Stimulated activated CD4-positive, alpha-beta T cell treated with anti-CD3 and anti-CD28 coated beads, Interleukin-2, amount 100 ng/mL, for 48 hours (primary cell): ENCODE results near the gene STMN3.
"Not testable (repeated sequence)": the region's sequence is repeated elsewhere in the genome, so short reads cannot be mapped to it uniquely, and the experiment has no call there.

Experiments used
- DNase-seq, 2 donors: peaks; one replicate each; pipeline ENCODE4 v3.0.0-alpha.2; 2020

STMN3 gene

DNA sequence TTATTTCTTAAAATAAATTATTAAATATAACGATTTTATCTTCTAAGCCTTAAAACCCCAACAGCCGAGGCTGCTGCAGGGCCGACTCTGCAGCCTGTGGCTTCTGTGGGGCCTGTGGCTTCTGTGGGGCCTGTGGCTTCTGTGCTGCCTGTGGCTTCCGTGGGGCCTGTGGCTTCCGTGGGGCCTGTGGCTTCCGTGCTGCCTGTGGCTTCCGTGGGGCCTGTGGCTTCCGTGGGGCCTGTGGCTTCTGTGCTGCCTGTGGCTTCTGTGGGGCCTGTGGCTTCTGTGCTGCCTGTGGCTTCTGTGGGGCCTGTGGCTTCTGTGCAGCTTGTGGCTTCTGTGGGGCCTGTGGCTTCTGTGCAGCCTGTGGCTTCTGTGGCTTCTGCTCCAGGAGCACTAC is 51.5 kb downstream of the STMN3 start:
- DNase-seq: not testable (repeated sequence)

DNA sequence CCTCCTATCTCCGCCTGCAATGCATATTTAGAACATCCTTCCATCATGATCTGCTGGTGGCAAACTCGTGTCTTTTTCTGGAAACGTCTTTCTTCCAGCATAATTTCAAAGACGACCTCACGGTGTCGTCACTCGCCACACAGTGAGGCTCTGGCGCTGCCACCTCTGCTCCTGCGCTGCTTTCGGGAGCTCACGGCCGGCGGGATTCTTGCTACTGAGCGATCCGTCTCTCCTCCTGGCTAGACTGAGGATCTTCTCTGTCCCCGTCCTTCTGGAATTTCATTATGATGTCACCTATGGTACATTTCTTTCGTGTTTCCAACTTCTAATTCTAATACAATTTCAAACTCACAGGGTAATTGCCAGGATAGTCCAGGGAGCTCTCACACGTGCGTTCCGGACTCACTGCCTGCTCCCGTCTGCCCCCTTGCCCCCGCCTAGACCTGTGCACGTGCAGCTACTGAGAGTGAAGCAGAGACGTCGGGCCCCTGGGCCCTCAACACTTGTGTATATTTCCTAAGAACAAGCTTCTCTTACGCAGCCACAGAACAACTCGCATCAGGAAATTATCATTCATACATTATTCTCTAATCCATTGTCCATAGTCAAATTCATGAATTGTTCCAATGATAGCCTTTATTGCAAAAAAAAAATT is 53.7 kb downstream of the STMN3 start:
- no peak for DNase-seq

DNA sequence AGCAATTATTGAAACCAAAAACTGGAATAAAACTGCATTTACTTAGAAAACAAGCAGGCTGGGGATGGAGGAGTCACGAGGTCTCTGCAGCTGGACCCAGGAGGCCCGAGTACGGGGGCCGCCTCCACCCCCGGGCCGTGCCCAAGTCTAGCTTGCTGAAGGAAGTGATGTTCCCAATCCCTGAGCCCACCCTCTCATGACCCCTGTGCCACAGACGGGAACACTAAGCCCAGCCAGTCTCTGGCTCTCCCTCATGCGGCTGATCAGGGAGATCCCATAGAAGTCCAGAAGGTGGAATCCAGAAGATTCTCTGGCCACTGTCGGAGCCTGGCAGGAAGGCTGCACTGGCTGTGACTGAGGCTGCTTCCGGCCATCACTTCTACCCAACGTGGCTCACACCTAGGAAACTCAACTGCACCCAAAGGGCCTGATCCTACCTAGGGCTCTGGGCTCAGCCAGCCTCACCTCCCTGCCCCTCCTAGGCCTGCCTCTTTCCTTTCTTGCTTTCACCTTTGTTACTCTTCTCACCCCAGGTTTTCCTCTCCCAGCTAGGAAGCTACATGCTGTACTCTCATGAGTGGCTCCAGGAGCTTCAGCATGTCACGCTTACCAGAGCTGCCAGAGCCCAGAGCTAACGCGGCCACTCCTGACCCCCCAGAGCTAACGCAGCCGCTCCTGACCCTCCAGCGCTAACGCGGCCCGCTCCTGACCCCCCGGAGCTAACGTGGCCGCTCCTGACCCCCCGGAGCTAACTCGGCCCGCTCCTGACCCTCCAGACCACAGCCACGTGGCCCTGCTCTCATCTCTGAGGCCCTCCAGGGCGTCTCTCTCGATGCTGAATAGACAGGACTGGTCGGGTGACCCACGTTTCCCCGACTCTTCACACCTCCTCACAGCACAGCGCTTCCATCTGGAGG is 54.5 kb downstream of the STMN3 start:
- DNase-seq: no peak

DNA sequence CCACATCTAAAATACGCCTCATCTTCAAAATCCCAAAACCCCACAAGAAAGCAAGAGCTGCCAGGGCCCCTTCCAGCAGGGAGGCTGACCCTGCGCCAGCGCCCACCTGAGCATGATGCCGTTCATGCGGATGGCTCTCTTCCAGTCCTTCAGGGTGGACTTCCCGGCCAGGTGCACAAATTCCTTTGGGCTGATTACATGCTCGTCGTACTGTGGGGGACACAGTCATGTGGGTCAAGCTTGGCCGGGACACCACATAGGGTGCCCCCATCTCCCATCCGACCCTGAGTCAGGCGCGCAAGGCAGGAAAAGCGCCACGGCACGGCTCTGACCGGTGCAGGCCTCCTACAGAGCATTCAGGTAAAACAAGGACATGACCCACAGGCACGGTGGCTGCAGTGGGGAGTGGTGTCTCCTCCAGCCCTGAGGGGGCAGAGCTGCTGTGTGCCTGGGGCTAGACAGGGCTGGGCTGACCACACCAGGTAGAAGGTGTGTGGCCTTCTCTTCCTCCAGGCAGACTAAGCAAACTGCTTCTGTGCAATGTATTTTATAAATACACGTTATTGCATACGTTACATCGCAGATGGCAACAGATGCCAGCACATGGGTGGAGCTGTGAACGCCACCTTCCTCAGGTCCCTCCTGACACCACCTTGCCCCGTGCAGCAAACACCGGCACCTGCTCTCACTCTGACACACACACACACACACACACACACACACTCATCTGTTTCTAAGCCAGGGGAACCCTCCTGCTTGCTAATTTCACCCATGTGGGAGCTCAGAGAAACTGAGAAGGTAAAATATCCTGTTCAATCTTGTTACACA is 55.4 kb downstream of the STMN3 start:
- DNase-seq: no peak

DNA sequence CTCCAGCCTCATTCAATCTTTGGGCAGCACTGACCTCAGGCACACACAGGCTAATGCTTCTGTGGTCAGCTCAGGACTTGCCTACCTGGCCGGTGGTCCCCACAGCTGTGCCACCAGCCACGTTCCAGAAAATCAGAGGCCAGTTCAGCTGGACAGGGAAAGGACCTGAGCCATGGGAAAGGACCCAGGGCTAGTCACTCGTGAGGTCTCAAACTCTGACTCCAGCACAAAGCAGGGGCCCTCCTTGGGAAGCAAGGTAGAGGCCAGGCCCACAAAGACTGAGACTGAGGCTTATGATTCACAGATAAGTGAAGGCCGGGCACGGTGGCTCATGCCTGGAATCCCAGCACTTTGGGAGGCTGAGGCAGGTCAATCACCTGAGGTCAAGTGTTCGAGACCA is 56.8 kb downstream of the STMN3 start:
- DNase-seq: no peak

DNA sequence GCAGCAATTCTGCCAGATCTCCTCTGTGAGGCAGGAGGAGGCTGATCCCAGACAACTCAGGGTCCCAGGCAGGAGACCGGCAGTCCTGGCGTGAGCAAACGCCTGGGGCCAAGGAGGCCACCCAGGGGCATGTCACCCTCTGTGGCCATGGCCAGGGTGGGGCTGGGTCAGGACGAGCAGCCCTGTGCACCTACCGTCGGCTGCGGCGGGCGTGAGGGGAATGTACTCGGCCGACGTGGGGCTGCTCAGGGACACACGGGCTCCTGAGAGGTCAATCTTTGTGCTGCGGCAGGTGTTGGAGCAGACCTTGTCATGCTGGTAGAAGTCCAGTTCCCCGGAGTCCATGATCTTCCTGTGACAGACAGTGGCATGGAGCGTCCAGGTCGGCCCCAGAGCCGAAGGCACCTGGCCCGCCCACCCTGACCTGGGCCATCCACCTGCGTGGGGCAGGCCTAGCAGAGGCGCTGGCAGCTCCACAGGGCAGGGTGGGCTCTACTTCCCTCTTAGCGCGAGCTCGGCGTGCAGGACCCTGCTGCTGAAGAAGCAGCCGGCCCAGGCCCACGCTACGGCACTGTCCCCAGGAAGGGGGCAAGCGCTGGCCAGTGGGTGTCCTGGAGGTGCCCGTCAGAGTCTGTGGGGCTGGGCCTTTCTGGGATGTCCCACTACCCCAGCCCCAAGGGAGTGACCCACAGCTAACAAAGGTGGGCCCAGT is 57.7 kb downstream of the STMN3 start:
- DNase-seq: no peak

DNA sequence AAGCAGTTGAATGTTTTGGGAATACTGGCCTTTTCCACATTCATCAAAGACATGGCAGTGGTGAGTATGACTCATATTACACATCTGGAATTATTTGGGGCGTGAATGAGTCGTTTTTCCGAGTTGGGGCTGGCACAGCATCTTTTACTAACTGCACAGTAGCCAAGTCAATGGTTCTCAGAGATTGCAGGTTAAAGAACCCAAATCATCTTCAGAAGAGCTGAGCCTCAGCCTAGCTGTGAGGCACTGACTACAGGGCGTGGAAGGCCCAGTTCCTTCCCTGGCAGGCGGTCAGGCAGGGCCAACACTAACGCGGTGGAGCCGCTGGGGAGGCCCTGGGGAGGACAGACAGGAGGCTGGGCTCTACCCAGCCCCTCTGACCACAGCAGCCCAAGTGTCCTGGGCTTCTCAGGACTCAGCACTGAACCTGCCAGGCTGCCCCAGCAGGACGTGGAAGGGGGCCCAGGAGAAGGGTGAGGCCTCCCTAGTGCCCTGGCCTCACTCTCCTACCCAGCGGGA is 59.1 kb downstream of the STMN3 start:
- no peak for DNase-seq

DNA sequence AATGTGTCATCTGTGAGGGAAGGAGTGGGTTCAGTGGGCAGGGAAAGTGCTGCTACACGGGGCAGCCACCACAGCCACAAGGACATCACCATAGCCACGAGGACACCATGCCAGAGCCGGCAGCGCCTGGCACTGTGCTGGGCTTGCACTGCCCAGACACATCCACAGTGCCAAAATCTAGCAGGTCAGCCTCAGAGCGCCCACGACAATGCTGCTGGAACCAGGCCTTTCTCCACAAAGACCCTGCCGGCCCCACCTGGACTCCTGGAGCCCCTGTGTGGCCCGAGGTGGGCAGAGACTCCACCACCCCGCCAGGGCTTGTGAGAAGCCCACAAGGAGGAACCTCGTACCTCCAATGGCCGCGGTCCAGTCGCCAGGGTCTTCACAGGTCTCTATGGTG is 60.6 kb downstream of the STMN3 start:
- no peak for DNase-seq

DNA sequence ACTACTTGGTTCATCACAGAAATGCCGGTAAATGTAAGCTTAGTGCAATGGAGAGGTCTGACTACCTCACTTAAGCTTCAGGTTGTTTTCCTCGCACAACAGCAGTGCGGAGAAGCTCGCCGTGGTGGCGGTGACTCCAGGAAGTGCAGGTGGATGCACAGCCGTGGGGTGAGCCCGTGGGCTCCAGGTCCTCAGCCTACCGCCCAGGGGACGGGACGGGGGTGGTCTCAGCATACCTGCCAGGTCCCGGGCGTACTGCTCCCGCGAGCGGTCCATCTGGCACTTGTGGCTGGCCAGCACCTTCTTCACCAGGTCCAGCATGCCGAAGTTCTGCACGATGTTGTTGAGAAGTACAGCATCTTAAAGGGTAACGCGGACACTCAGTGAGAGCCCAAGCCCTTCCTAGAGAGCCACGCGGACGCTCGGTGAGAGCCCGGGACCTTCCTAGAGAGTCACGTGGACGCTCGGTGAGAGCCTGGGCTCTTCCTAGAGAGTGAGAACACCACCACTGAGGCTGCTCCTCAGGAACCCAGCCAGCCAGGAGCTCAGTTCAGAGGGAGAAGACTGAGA is 61.4 kb downstream of the STMN3 start:
- DNase-seq: no peak

DNA sequence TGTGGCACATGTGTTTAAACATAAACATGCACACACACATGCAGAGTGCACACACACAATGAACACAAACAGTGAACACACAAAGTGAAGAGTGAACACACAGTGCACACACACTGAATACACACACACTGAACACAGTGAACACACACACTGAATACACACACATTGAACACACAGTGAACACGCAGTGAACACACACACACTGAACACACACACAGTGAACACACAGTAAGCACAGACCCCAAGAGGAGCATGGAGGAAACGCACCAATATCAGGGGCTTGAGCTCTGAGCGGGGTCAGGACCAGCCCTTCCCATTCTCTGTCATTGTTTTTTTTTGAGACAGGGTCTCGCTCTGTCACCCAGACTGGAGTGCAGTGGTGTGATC is 62.1 kb downstream of the STMN3 start:
- DNase-seq: no peak

DNA sequence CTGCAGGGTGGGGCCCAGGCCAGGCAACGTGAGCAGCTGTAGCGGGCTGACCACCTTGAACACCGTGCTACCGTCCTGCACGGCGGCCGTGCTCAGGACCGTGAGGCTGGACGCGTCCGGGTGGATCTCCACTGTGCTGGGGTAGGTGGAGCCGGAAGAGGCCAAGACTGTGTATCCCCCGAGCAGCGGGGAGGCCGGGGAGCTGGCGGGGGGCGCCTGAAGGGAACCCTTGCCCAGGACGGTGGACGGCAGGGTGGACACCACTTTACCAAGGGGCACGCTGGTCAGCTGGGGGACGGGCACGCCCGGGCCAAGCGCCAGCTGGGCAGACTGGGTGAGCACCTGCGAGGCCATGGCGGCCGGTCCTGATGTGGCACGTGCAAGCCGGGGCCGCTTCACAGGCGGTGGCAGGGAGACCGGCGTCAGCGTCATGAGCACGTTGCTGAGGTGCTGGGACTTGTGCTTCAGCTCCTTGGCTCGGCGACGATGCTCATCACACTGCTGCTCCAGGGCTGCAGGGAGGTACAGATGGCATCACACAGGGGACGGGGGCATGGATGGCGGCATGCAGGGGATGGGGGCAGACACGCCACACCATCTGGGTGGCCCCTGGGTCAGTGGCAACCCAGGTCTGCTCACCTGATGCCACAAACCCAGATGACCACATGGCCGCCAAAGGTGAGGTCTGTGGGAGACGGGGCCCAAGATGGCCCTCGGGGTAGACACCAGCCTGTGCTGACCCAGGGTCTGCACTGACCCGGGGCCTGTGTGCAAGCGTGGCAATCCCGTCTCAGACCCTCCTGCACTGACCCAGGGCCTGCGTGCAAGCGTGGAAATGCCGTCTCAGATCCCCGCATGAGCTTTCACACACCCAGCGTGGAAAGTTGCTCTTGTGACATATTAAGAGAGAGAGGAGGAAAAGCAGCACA is 62.7 kb downstream of the STMN3 start:
- no peak for DNase-seq
